GM20000 (cell line): ENCODE data around the gene PDPK1.

Source experiments
- DNase-seq: peaks from one replicate; pipeline ENCODE4 v3.0.0; 2012; ENCODE audit warnings: low spot score
- CTCF ChIP-seq: IDR thresholded peaks from 2 replicates; pipeline ENCODE4 v1.5.1; 2012; ENCODE audit warnings: mild to moderate bottlenecking, control low read depth; ENCODE audit errors: extremely low read depth, missing control alignments

PDPK1 gene

DNA sequence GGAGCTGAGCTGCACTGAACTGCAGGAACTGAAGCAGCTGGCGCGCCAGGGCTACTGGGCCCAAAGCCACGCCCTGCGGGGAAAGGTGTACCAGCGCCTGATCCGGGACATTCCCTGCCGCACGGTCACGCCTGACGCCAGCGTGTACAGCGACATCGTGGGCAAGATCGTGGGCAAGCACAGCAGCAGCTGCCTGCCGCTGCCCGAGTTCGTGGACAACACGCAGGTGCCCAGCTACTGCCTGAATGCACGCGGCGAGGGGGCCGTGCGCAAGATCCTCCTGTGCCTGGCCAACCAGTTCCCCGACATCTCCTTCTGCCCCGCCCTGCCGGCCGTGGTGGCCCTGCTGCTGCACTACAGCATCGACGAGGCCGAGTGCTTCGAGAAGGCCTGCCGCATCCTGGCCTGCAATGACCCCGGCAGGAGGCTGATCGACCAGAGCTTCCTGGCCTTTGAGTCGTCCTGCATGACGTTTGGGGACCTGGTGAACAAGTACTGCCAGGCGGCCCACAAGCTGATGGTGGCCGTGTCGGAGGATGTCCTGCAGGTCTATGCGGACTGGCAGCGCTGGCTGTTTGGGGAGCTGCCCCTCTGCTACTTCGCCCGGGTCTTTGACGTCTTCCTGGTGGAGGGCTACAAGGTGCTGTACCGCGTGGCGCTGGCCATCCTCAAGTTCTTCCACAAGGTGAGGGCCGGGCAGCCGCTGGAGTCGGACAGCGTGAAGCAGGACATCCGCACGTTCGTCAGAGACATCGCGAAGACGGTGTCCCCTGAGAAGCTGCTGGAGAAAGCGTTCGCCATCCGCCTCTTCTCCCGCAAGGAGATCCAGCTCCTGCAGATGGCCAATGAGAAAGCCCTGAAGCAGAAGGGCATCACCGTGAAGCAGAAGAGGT lies 41.4 kb upstream of the PDPK1 start:
- no peak for TF ChIP-seq CTCF
- no peak for DNase-seq

GRCh38 chr16:2497116-2497630 lies 40.6 kb upstream of the PDPK1 start:
- no peak for DNase-seq
- no peak for TF ChIP-seq CTCF

GRCh38 chr16:2497695-2498484 lies 39.9 kb upstream of the PDPK1 start:
- DNase-seq = no peak

DNA sequence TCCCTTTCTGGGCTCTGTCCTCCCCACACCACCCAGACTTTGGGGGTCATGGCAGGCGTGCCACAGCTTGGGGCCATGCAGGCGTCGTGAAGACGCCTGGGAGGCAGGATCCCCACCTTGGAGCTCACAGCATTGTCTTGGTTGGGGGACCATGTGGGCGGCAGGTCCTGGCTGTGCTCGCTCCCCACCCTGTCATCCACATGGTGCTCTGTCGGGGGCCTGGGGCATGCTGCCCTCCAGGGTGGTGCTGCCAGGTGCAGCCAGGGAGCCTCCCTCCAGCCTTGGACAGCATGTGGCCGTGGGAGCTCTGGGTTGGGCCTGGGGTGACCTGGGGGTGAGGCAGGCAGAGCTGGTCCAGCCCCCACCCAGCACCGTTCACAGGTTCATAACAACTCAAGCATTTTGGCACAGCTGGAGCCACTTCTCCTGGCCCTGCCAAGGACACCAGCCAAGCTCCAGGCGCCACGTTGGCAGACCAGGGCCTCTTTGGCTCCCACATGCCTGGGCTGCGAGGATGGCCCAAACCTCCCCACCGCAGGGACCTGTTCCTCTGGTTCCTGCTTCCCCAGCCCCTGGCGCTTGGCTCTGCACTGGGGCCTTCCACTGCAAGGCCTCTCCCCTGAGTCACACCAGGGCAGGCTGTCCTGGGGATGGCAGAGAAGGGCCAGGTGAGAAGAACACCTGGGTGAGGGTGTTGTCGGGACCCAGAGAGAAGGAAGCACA lies 39.1 kb upstream of the PDPK1 start:
- TF ChIP-seq CTCF = no peak
- no peak for DNase-seq

More at GRCh38 chr16:2497695-2498484, 39.9 kb upstream of the PDPK1 start:
- TF ChIP-seq CTCF = no peak

- DNase-seq = no peak
- TF ChIP-seq CTCF = no peak
Measured at GRCh38 chr16:2499454-2499853, 38.4 kb upstream of the PDPK1 start.

DNA sequence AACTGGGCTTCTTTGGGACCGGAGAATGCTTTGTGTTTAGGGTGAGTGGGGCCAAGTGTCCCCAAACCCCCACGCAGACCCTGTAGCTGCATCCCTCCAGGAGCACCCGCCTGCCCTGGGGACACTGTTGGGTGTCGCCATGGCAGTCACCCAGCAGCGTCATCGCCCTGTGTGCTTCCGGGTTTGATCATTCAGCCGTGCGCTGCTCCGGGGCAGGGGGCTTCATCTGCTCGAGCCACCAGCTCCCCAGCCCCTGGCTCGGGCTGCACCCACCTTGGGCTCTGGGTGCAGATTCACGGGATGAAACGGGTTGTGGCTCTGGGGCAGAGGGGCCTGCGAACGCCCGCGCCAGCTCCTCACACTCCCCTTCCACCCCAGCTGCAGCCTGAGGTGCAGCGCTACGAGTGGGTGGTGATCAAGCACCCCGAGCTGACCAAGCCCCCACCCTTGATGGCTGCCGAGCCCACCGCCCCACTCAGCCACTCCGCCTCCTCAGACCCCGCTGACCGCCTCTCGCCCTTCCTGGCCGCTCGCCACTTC lies 37.9 kb upstream of the PDPK1 start:
- no peak for TF ChIP-seq CTCF
- DNase-seq = no peak
